Activated CD4-positive, alpha-beta T cell treated with anti-CD3 and anti-CD28 coated beads, Interleukin-2, amount 50 U/mL, for 1 hour (primary cell): ENCODE results near the gene CISTR.

Source experiments
- DNase-seq: peaks from one replicate; pipeline ENCODE4 v3.0.0-alpha.2; 2020

CISTR gene

GRCh38 chr12:53761306-53761705 is 9.5 kb upstream of the CISTR start:
- DNase-seq: no peak

- DNase-seq: no peak
Measured at GRCh38 chr12:53759261-53759660, 7.5 kb upstream of the CISTR start.

DNA sequence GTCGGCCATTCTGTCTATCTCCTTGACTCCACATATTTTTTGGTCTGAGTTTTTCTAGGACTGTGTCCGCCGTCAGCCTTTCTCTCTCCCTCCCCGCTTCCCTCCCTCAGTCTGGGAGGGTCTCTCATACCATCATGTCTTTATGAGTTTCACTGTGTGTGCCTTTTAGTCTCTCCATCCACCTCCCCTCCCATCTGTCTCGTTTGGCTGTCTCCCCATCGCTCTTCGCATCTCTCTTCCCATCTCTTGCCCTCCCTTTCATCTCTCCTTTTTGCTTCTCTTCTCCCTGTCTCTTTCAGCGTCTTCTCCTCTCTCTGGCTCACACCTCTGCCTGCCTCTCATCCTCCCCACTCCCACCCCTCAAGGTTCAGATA is 6.9 kb upstream of the CISTR start:
- no peak for DNase-seq

GRCh38 chr12:53758081-53758729 is 6.4 kb upstream of the CISTR start:
- no peak for DNase-seq

DNA sequence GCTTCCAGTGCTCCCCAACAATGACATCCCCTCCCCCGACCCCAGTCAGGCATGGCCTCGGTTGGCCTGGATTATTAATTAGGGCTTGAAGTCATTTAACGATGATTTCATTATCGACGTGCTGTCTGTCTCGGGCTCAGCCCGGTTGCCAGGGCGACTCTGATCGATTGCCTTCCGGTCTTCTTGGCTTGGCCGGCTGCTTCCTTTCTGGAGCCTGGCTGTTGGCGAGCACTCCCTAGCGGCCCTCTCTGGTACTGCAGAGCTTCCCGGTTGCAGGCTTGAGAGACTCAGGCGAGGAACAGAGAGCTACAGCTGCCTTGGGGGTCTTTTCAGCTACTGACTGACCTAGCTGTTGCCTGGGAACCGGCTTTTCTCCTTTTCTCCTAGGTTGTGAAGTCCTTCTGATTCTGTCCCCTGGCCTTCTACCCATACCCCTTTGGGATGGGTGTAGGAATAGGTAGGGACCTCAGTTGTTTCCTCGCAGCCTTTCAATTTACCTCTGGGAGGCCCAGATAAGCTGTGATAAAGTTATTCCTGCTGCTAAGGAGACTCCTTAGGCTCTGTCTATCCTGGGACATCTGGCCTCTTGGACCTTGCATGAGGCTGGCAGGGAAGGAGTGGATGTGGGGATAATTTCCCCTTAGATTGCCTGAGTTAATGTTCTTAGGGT is 5.5 kb upstream of the CISTR start:
- peak; percentile 79 for DNase-seq

DNA sequence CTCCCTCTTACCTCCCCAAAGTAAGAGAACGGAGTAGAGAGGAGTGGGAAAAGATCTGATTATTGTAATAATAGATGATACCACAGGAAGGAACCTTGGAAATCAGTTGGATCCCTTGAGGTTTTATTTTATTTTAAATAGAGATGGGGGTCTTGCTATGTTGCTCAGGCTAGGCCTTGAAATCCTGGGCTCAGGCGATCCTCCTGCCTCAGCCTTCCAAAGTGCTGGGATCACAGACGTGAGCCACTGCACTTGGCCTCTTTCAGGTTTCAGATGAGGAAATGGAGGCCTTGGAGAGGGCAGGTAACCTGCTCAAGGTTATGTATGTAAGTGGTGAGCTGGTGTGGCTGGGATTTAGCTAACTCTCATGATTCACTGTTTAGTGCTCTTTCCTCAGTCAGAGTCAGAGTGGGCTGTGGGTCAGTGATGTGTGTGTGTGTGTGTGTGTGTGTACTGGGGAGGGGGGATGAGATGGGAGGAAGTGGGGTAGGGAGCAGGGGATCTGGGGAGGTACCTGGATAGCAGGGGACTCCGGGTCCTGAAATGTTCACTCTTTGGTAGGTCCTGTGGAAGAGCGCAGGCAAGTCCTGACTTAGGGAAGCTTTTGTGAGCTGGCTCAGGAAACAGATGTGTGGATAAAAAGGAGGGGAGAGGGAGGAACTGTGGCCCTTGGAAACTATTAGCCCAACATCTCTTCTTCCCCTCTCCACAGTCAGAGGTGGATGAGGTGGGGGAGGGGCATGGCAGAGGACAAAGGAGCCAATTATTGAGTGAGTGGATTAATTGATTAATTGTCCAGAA is 4.7 kb upstream of the CISTR start:
- DNase-seq: no peak

- no peak for DNase-seq
Measured at GRCh38 chr12:53755893-53756292, 4.1 kb upstream of the CISTR start.

DNA sequence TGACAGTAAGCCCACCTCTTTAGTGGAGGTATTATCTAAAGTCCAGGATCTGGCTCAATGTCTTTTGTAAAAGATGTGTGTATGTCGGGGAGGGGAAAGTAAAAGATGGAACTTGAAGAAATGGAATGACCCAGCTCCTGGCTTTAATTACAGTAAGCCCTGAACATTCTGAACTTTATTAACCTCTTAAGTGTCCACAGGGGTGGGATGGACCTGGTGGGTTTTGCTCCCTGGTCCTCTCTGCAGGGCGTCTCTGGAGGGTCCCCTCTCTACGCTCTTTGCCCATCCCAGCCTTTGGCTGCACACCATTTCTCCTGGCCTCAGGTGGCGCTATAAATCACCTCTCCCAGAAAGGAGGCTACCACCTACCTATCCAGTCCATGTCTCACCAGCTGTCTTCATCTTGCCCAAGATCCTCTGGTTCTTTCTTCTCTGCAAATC is 3.7 kb upstream of the CISTR start:
- DNase-seq: no peak

GRCh38 chr12:53754633-53755264 is 3.0 kb upstream of the CISTR start:
- DNase-seq: no peak

DNA sequence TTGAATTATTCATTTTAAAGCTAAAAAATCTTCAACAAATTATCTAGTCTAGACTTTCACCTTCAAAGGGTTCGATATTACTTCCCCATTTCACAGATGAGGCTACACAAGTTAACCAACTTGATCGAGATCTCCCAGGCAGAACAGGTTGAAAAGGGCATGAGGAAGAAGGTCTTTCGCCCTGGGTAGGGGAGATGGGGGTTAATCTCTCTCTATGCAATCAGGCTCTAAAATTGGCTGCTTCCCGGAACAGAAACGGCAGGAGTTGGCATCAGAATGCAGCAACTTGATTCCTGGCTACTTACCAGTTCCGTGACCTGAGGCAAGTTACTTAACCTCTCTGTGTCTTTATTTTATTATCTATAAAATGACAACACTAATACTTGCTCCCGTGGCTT is 2.4 kb upstream of the CISTR start:
- no peak for DNase-seq

DNA sequence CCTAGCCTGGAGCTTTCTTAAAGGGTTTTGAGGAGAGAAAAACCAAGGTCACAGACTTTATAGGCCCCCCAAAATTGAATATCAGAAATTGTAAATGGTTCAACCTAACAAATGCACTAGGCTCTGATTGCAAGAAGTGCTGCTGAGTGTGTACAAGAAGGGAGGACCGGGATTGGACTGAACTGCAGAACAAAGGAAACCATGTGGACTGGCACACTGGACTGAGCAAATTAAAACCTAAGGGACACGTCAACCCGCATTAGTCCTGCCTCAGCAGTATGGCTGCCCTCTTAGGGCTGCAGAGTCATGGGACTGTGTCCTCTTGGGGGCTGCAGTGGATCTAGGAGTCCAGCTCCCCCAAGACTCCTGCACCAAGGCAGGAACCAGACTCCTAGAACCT is 842 bp upstream of the CISTR start:
- DNase-seq: no peak

DNA sequence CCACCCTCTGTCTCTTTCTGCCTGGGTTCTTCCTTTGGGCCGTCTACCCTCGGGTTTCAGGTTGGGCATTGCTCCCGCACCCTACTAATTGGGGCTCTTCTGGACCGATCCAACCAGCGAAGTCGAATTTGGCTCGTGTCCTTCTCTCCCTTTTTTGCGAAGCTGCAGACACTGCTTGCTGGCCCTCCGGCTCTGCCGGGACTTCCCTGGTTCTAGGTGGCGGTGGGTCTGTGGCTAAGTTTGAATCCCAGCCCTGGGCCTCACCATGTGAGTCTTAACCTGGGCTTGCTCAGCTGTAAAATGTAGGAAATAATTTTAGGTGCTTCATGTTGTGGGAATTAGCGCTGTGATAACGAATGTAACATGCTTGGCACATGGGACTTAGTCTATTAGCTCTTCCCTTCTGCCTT is 418 bp upstream of the CISTR start:
- DNase-seq: no peak

- no peak for DNase-seq
Measured at GRCh38 chr12:53750812-53751335, 905 bp downstream of the CISTR start.

- DNase-seq: no peak
Measured at GRCh38 chr12:53749986-53750811, 1.6 kb downstream of the CISTR start.

DNA sequence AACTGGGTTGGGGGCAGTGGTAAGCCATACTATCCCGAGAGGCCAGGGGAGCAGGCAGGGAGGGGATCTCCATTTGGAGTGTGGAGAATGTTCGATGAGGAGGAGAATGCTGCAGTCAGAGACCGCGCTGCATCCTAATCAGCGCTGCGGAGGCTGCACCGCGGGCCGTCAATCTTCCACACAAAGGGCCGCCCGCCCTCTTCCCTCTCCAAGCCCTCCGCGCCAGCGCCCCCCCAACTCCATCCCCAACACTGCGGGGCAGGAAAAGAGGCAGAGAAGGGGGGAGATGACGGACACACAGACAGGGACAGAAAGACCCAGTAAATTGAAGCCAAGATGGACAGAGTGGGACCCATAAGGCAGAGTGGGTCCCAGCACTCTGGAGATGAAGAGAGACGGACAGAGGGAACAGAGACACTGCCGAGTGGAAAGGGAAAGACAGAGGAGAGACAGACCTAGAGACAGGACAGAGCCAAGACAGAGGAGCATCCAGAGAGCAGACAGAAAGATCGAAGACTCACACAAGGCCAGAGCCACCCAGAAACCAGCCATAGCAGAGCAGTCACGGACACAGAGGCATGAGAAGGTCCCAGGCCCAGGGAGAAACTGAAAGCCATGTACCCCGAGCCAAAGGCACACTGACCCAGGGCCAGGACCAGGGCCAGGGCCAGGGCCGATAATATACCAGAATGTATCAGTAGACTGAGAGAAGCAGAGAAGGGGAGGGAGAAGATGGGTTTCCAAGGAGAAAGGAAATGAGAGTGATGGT is 3.5 kb downstream of the CISTR start:
- DNase-seq: no peak

DNA sequence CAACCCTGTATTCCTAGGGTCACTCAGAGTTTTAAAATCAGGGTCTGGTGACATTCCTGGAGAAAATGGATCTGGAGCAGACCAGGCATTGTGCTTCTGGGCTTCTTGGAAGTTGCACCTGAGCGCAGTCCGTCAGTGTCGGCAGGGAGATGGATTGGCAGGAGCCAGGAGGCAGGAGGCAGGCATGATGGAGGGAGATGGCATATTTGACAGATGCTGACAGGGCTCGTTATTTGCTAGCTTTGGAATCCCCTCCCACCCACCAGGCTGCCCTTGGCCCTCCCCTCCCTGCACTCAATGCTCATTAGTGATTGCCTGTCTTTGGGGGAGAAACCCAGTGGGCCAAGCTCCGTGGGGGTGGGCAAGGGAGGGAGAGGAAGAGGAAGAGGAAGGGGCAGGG is 4.7 kb downstream of the CISTR start:
- no peak for DNase-seq

DNA sequence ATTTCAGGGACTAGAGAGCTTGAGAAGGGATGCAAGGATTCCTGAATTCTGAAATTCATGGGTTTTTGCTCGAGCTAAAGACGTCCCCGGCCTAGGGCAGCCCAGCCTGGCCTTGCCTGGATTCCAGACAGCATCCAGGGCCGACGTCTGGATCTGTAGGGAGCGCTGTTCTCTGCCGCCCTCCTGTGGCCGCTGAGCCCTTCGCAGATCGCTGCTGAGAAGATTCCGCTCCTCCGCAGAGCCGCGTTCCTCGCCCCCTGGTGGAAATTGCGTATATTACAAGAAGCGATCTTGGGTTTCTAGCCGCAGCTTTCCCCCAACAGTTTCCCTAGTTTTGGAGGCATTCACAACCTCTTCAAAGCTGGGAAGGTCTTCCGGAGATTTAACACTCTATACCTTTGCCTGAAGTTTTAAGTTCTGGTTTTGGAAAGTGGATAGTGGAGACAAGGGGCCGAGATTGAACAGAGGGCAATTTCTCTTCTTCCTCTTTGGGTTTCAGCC is 5.1 kb downstream of the CISTR start:
- DNase-seq: peak; percentile 87

DNA sequence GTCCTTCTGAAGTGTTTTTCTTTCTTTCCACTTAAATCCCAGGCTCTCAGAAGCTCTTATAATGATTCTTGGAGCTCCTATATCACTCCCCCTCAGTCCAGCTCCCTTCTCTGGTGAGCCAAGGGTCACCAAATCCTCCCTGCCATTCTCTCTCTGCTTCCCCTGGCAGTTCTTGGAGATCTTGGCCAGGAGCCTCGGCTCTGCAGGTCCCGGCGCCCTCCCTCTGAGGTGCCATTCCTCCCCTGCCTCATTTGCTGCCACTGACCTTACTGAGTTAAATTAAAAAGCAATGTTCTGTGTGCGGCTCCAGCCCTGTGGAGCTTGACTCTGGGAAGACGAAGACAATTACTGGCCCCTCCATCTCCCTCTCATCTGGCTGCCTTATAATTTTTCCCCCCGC is 7.0 kb downstream of the CISTR start:
- DNase-seq: no peak

DNA sequence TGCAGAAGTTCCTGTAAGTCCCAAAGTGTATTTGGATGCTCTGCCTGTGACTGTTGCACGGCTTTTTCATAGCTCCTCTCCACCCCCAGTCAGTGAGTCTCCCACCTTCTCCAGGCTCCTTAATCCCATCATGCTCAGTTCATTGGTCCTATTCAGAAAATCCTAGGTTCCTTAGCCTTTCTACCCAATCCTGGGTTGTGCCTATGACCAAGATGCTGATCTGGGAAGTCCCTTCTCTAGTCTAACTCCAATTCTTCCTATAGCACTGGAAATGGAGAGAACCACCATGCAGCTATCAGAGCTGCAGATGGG is 7.7 kb downstream of the CISTR start:
- no peak for DNase-seq

GRCh38 chr12:53743266-53744129 is 8.3 kb downstream of the CISTR start:
- peak; percentile 60 for DNase-seq

DNA sequence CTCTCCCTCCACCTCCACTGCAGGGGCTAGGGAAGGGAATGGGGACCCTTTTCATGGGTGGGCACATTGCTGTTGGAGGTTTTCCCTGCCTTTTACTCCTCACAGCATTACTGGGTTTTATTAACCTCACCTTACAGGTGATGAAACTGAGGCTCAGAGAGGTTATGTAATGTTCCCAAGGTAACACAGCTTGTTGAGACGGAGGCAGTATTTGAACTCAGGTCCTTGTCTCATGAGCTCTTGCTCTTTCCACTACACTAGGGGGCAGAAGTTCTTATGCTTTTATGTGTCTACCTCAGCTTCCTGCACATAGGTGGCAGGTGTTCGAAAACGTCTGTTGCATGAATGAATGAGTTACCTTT is 11.7 kb downstream of the CISTR start:
- no peak for DNase-seq
